Measurements from ENCODE around the gene ADGRF5.

ADGRF5 gene

DNA sequence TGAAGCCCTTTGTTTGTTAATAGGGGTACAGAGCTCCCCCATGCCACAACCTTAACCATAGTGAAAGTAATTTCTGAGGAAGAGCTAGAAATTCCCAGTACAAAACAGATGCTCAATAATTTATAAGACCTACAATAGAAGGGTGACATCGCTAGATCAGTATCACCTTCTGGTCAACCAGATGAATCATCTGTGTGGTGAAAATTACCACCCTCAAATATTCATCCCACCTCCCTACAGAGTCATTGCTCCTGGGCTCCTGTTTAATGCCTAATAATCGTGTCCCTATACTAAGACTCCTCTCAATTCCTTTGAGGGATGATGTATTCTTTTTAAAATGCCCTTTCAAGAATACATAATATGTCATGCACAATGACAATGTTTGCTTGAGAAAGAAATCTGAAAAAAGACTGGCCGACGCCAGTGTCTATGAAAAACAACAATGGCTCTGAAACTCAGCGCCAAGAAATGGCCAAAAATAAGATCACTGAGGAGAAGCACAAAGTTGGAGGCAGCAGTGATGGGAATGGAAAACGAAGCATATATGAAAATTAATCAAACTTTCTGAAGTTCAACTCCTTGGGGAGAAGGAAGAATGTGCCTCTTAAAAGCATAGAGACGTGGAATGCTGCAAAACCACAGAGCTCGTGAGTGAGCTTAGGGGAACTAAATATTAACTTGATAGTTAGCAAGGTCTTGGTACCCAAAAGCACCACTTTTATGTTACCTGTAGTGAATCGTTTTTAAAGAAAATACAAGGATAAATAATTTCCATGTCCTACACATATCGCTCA is 11.0 kb upstream of the ADGRF5 start:
- no peak for DNase-seq

DNA sequence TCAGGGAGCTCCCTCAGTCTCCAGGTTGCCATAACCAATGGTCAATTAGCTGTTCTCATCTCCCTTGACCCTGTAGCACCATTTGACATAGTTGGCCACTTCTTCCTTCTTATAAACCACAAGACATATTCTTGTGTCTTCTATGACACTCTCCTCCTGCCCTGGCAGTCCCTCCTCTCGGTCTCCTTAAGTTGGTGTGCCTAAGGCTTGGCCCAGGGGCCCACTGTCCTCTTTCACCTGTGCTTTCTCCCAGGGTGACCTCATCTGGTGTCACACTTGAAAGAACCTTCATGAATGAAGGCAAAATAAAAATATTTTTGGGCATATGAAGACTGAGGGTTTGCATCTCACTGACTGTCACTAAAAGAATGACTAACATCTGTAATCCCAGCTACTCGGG is 9.7 kb upstream of the ADGRF5 start:
- DNase-seq: no peak

DNA sequence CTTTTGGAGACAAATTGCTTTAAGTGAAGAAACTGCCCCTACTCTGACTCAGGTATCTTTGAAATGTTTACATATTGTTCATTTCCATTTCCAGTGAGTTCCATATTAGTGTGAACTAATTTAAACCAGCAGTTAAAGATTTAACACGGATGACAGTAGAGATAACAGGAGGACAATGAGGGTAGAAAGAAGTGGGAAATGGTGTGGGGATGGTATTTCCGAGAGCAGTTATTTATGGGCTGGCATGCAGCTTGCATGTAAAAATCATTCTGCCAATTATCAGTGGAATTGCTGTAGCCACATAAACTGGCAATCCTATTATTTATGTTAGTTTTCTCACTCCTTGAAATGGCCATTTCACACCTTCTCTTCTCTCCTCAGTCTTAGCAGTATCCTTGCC is 8.6 kb upstream of the ADGRF5 start:
- no peak for DNase-seq

DNA sequence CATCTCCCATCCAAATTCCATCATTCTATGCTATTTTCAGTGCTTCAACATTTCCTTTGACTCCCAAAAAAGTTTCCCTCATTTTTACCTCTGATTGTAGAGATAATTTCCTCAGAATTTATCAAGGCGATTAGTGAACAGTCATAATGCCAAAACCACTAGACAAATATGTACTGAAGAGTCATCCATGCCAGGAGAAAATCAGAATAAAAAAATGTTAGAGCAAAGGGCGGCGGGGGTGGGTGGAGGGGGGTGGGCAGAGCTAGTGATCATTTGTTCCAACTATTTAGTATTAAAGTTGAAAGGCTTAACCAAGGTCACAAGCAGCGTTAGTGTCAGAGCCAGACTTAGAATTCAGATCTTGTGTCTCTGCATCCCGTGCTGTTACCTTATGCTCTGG is 5.3 kb upstream of the ADGRF5 start:
- DNase-seq: no peak

DNA sequence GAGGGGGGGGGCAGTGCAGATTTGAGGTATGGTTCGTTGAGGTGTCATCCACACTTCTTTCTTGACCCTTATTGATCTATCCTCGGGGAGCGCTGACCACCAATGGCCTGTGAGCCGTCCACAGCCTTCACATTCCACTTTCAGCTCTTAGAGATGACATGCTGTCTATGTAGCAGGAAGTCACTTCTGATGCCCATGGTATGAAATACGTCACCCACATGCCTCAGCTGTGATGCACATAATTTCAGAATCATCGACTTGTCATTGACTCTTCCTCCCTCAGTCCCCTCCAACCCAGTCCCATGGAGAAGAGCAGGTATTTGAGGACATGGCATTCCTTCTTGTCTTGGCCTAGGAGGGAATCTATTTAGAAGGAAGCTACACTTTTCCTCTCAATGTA is 4.7 kb upstream of the ADGRF5 start:
- no peak for DNase-seq

DNA sequence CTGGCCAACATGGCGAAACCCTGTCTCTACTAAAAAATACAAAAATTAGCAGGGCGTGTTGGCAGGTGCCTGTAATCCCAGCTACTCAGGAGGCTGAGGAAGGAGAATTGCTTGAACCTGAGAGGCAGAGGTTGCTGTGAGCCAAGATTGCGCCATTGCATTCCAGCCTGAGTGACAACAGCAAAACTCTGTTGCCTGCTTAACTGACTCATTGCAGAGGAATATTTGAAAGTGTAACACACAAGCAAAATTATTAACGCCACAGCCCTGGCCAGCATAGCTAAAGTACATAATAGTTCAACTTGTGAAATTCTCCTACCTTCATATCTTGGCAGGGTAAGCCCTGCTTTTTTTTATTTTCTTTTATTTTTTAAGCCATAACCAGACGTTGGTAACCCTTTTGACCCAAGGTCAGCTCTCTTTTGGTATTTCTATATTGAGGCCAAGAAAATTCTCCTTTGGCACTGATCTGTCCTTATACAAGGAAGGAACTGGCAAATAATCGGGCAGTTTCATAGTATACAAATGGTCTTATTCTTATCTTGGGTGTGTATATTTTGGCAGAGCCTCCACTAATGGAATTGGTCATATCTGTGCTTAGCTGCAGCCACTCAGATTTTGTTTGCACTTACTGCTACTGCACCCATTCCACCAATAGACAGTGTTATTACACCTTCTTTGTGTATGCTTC is 4.0 kb upstream of the ADGRF5 start:
- no peak for DNase-seq

DNA sequence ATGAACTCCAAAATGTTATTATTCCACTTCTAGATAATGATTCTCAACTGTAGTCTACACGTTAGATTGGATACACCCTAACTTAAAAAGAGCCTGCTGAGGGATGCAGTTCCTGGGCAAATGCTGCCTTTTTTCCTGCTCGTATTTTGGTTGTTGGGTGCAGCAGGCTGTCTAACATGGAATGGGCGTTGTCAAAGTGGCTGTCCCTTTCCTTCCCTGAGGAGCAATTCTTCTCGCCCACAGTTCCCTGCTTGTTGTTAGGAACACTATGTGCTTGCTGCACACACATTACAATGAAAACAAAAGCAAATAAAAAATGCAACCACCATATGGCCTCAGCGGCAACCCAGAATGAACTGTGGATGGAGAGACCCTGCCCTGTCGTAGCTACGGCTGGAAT is 1.7 kb upstream of the ADGRF5 start:
- no peak for DNase-seq

DNA sequence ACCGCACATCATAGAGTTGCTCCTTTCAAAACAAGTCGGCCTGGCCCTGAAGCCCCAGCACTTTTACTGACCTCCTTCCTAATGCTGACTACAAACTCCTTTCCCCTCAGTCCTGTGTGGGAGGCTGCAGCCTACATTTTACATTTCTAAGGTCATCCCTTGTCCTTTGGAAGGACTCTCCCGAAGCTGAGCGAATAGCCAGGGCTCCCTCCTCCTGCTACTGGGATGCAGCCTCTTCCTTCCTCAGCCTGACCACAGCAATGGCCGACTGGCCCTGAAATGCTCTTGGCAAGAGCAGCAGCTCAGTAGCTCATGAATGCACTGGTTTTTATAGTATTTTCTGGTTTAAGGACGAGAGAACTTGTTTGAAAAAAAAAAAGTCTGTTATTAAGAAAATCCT is 679 bp downstream of the ADGRF5 start:
- no peak for DNase-seq

DNA sequence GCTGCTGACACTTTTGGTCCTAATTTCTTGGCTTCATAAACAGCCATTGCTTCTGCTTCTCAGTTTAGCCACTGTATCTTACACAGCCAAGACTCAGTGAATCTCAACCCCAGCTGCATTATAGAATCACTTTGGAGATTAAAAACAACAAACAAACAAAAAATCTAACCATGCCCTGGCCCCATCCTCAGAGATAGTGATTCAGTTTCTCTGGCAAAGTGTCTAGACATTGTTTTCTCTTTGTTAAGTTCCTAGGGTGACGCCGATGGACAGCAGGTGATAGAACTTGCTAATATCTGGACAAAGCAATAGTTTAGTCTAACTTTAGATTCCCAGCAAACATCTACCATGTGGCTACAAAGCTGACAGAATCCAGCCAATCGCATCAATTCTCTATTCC is 2.9 kb downstream of the ADGRF5 start:
- no peak for DNase-seq

DNA sequence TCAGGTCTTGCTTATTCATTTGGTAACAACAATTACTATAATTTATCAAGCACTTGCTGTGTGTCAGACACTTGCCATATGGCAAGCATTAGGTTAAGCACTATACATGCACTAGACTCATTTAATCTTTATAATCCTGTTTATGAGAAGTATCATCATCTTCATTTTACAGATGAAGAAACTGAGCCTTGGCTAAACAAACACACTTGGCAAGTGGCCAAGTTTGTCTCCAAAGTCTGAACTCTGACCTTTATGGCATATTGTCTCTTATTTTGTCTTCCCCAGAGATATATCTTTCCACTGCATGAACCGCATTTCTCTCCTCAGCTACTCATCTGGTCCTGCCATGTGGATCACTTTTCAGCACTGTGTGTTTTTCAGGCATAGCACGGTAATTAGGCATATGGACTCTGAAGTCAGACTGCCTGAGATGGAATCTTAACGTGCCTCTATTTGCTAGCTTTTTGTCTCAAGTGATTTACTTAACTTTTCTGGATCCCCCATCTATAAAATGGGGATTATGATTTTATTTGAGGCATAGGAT is 4.7 kb downstream of the ADGRF5 start:
- DNase-seq: no peak

DNA sequence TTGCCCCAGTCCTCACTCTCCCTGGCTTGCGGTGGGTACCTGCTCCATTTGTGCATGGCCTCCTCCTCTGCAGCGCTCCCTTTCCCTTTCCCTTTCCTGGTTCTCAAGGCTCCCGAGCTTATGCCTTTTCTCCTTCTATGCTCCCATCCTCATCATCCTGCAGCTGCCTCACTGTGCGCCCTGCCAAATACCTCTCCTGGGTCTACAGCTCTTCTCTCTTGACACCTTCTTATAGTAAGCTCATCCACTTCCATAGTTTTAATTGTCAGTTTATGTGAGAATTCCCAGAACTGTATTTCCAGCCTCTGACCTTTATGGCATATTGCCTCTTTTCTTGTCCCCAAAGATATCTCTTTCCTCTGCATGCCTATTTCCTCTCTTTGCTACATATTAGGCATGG is 5.9 kb downstream of the ADGRF5 start:
- no peak for DNase-seq

DNA sequence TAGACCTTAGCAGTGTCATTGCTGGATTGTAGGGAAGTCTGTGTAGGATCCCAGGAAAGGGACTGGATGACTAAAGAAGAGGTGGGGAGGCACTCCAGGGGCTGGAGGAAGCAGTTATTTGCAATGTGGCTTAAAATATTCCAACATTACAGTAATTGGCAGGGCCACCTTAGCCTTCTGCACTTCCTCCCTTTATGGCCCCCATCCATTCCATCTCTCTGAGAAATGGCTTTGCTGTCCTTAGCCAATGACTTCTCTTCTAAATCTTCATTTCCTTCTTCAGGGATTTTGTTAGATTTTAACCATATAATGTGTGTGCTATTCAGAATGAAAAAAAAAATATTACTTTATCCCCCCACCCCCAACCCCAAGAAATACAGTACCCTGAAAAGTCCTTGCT is 6.4 kb downstream of the ADGRF5 start:
- no peak for DNase-seq

DNA sequence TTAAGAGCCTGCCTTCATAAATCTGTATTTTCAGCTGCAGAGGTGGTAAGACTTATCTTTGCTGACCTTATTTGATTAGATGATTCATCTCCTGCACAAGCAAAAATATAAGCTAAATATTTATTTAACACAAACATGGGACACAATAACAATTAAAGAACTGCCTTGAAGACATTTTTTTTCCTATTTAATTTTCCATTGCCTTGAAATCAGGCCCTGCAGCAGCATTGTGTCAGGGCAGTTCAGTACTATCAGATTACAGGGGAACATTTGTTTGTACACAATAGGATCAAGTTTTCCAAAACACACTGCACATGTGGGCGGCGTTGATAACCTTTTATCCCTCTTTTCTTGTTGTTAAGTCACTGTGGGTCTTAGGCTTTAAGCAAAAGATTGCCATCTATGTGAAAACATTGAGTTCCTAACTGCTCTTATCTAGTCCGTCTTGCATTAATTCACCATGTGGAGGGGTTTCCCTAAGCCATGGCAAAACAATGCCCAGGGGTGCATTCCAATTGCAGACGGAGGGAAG is 7.4 kb downstream of the ADGRF5 start:
- DNase-seq: peak; percentile 14

DNA sequence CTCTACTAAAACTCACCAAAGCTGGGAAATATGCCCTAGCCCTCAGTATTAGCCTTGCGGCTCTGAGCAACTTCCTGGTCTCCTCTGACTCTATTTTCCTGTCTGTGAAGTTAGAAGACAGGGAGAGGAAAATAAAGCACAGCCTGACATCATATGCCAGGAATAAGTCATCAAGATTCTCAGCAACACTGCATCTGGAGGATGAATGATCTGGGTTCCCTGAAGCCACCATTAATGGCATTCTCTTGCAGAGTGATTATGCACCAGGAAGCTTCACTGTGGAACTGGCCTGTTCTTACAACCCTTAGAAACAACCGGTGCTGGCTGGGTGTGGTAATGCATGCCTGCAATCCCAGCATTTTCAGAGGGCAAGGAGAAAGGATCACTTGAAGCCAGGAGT is 12.4 kb downstream of the ADGRF5 start:
- DNase-seq: no peak

DNA sequence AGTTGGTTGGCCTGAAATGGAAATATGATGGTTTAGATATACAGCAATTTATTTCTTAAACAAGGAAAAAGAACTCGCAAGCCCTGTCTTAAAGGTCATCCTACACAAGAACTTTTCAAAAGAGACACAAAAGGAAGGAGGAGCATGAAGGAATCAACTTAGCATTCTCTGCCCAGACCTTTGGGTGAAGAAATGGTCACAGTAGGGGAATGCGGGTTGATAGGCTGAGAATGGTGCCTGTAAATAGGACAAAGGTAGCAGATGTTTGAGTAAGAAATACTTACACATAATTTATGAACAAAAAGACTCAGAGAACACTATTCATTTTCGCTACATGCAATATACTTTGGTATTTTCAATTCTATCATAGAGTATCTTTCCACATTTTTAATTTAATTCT is 15.0 kb downstream of the ADGRF5 start:
- no peak for DNase-seq

DNA sequence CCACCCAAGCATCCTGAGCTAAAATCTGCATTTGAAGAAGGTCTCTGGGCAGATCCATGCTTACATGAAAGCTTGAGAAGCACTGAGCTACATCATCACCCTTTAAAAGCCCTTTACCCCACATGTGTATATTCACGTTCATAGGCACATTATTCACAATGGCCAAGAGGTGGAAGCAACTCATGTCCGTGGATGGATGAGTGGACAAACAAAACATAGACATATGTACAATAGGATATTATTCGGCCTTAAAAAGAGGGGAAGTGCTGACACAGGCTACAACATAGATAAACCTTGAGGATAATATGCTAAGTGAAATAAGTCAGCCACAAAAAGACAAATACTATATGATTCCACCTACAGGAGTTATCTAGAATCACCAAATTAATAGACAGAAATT is 17.6 kb downstream of the ADGRF5 start:
- no peak for DNase-seq

DNA sequence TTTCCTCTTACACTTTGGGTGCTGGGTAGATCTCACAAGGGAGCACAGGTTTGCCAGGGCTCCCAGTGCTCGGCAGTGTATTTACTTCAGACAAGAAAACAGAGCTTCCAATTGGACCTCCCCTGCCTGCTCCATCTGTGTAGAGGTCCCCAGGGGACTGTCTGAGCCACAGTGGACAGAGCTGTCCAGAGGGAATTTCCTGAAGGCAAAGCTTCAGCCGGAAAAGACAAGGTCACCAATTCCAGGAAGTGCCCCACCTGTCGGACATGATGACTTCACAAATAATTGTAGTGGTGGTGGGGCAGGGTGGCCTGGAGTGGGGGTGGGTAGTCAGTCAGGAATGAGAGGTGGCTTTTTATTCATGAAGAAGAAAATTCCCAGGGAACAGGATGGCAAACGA is 18.6 kb downstream of the ADGRF5 start:
- DNase-seq: no peak

DNA sequence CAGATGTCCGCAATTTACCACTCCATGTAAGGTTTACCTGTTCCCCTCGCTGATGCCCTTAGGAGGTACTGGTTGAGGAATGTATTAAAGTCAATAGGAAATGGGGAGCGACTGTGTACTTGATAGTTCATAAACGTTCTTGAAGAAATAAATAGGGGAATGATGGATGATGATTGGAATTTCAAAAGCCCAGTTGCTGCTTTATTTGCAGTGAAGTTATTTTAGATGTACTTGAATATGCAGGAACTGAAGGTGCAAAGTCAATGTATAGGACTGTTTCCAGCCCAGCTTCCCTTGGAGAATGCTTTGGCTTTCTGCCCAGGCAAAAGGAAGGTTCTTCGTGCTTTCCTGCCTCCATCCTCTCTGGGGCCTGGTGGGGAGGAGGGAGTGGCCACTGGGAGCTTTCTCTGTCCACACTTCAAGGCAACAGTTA is 19.8 kb downstream of the ADGRF5 start:
- no peak for DNase-seq

DNA sequence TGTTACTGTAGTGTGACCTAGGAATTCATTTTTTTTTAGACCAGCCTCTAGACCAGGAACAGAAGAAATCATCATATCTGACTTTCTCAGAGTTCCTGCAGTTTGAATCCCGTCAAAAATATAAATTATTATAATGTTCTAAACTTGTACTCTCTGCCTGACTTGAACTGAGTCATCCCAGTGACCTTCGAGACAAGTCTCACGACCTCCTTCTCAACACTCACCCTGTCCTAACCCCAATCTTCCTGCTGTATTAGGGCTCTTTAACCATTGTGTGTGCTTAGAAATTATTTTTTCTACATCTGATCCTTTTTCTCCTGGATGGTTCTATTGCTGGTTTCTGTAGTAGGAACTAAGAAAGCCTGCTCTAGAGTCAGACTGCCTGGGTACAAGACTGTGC is 21.5 kb downstream of the ADGRF5 start:
- DNase-seq: no peak

DNA sequence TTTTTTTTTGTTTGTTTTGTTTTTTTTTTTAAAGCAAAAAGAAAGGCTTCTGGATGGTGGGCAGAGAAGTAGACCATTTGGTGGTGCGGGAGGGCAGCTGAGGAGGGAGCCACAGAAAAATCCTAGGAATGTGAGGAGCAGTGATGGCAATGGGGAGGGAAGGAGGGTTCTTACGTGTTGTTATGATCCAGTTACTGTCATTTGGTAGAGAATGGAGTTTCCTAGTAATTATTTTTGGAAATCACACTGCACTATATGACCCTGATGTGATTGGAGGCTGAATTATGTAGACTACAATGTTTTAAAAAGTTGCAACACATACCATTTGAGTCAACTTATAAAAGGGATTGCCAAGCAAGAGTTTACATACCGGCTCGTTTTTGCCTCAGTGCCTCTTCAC is 22.1 kb downstream of the ADGRF5 start:
- DNase-seq: no peak

DNA sequence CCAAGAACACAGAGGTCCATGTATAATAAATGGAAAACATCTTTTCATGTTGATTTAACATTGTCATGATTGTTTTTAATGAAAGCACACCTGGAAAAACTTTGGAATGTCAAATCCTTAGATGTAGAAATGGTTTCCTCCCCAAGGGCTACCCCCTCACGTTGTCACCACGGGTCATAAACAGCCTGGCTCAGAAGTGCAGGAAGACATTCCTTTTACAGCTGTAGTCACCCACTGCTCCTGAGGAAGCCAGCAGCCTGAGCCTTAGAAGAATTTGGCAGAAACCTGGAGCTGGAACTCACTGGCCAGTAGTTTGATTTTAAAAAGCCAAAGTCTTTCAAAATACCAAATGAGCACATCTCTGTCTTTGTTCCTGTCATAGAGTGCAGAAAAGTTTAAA is 23.7 kb downstream of the ADGRF5 start:
- DNase-seq: no peak

DNA sequence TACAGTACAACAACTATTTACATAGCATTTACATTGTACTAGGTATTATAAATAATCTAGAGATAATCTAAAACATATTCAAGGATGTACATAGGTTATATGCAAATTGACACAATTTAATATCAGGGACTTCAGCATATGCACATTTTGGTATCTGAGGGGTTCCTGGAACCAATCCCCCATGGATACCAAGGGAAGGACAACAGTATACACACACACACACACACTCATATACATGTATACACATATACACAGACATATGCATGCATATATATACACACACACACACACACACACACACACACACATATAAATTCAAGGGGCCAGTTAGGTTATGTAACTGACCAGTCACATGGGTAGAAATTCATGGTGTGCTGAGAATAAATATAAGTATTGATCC is 24.9 kb downstream of the ADGRF5 start:
- DNase-seq: no peak

DNA sequence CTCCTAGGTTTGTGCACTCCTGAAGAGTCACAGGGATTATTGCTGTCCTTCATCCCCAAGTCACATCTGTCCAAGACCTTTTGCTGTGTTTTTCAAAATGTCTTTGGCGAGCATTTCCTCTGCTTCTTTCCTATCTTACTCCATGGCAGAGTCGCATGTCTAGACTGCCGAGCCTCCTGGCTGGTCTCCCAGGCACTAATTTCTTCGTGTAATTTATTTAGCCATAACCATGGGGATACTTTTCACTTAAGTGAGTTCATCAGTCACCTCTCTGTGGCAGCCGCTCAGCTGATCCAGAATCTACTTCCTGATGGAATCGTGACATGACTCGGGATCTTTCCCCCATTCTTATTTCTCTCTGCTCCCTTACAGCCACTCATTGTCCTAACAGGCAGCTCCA is 25.8 kb downstream of the ADGRF5 start:
- no peak for DNase-seq

DNA sequence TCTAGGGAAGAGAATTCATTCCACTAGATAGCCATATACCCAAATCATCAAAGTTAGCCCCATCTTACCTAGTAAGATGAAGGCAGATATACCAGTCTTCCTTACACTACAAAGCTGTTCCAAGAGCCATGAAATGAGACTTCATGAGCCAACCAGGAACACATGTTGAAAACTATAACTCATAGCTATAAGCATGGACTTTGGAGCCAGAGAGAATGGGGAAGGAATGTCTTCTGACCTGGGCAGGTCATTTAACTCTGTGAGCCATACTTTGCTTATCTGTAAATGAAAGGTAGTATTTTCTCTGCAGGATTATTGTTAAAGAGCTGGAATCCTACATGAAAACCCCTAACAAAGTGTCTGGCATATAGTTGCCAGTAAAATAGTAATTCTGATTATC is 27.3 kb downstream of the ADGRF5 start:
- no peak for DNase-seq
